ENCODE results near the gene FKBP14. TPM values are rescaled to one million over a fixed set of nuclear protein-coding genes. Genes with fewer than 3 reads are reported as not detected.

Gene FKBP14
- total RNA-seq, 1 experiment from 2014 or later, result 24.6 TPM

- DNase-seq (ENCODE audit: low read depth), result no peak
Observed at GRCh38 chr7:30034501-30034900, 8.0 kb upstream of the FKBP14 start.

- DNase-seq (ENCODE audit: low read depth), result no peak
Observed at GRCh38 chr7:30032310-30033125, 6.0 kb upstream of the FKBP14 start.

GRCh38 chr7:30029696-30030095 is 3.2 kb upstream of the FKBP14 start:
- DNase-seq (ENCODE audit: low read depth), result no peak

- peak; percentile 48 for DNase-seq (ENCODE audit: low read depth)
Observed at GRCh38 chr7:30028749-30029635, 2.5 kb upstream of the FKBP14 start.

- DNase-seq (ENCODE audit: low read depth), result peak; percentile 86
Observed at GRCh38 chr7:30028216-30028748, 1.8 kb upstream of the FKBP14 start, which contains the start of gene PLEKHA8. TSS of gene PLEKHA8 (plus strand) at chr7:30028412. CDS start at chr7:30028763, 351 bp downstream.

GRCh38 chr7:30027740-30028215 is 1.3 kb upstream of the FKBP14 start:
- no peak for DNase-seq (ENCODE audit: low read depth)

- no peak for DNase-seq (ENCODE audit: low read depth)
Observed at GRCh38 chr7:30027065-30027456, 559 bp upstream of the FKBP14 start.

GRCh38 chr7:30023524-30023923 is 3.0 kb downstream of the FKBP14 start:
- no peak for DNase-seq (ENCODE audit: low read depth)

- no peak for DNase-seq (ENCODE audit: low read depth)
Observed at GRCh38 chr7:30022991-30023390, 3.5 kb downstream of the FKBP14 start.

- no peak for DNase-seq (ENCODE audit: low read depth)
Observed at GRCh38 chr7:30020535-30020934, 6.0 kb downstream of the FKBP14 start.

GRCh38 chr7:30019960-30020359 is 6.5 kb downstream of the FKBP14 start:
- DNase-seq (ENCODE audit: low read depth), result no peak

GRCh38 chr7:30019387-30019786 is 7.1 kb downstream of the FKBP14 start:
- DNase-seq (ENCODE audit: low read depth), result no peak

- DNase-seq (ENCODE audit: low read depth), result no peak
Observed at GRCh38 chr7:30018451-30018850, 8.1 kb downstream of the FKBP14 start.

GRCh38 chr7:30012757-30013156 is 13.7 kb downstream of the FKBP14 start:
- DNase-seq (ENCODE audit: low read depth), result no peak

GRCh38 chr7:30010021-30010420 is 16.5 kb downstream of the FKBP14 start:
- no peak for DNase-seq (ENCODE audit: low read depth)

GRCh38 chr7:30005464-30005863 is 21.0 kb downstream of the FKBP14 start:
- DNase-seq (ENCODE audit: low read depth), result no peak

- no peak for DNase-seq (ENCODE audit: low read depth)
Observed at GRCh38 chr7:30003098-30003497, 23.4 kb downstream of the FKBP14 start.

GRCh38 chr7:30001998-30002397 is 24.5 kb downstream of the FKBP14 start:
- peak; percentile 59 for DNase-seq (ENCODE audit: low read depth)

- DNase-seq (ENCODE audit: low read depth), result no peak
Observed at GRCh38 chr7:29998489-29998888, 28.0 kb downstream of the FKBP14 start.

- no peak for DNase-seq (ENCODE audit: low read depth)
Observed at GRCh38 chr7:29996321-29996720, 30.2 kb downstream of the FKBP14 start.

GRCh38 chr7:29995652-29996051 is 30.9 kb downstream of the FKBP14 start:
- peak; percentile 27 for DNase-seq (ENCODE audit: low read depth)

- DNase-seq (ENCODE audit: low read depth), result no peak
Observed at GRCh38 chr7:29993140-29993539, 33.4 kb downstream of the FKBP14 start.

All from LHCN-M2 (cell line).